GM23338 (cell line): Measurements from ENCODE around the gene ATN1. TPM values are rescaled to one million over a fixed set of nuclear protein-coding genes. Genes with fewer than 3 reads are reported as not detected.

Source experiments
- ATAC-seq: fragments of 200-7000 bp; cut with Tn5 transposase; 3 replicates; pipeline ENCODE4 v1.9.1; 2020
- DNase-seq: peaks from one replicate; pipeline ENCODE4 v3.0.0-alpha.2; 2015; ENCODE audit warnings: low spot score
- H2AFZ ChIP-seq: fragments of 200-600 bp; sonication (generic); 2 replicates; pipeline ENCODE4 v1.8.0; 2016; ENCODE audit warnings: antibody characterized with exemption, mild to moderate bottlenecking, moderate library complexity
- H3F3A ChIP-seq: fragments of 200-600 bp; sonication (generic); replicated peaks from 2 replicates; pipeline ENCODE4 v1.8.0; 2017; ENCODE audit warnings: antibody characterized with exemption, mixed run types, low read depth
- H3K27ac ChIP-seq: fragments of 200-600 bp; sonication (generic); 2 replicates; pipeline ENCODE4 v1.6.1; 2016; ENCODE audit warnings: low read depth
- H3K27me3 ChIP-seq: fragments of 200-600 bp; sonication (generic); 2 replicates; pipeline ENCODE4 v1.8.0; 2016; ENCODE audit warnings: mild to moderate bottlenecking, mixed run types, moderate library complexity; ENCODE audit not compliant: insufficient read depth
- H3K36me3 ChIP-seq: fragments of 200-600 bp; sonication (generic); 2 replicates; pipeline ENCODE4 v1.8.0; 2016; ENCODE audit warnings: mild to moderate bottlenecking; ENCODE audit not compliant: insufficient read depth
- H3K4me1 ChIP-seq: fragments of 200-600 bp; sonication (generic); 2 replicates; pipeline ENCODE4 v1.8.0; 2016; ENCODE audit warnings: mild to moderate bottlenecking, moderate library complexity; ENCODE audit not compliant: insufficient read depth
- H3K4me2 ChIP-seq: fragments of 200-600 bp; sonication (generic); 2 replicates; pipeline ENCODE4 v1.7.1; 2017; ENCODE audit warnings: mixed run types
- H3K4me3 ChIP-seq: fragments of 200-600 bp; sonication (generic); 2 replicates; pipeline ENCODE4 v1.6.1; 2016; ENCODE audit warnings: mixed run types
- H3K79me2 ChIP-seq: fragments of 200-600 bp; sonication (generic); replicated peaks from 2 replicates; pipeline ENCODE4 v1.8.0; 2017; ENCODE audit warnings: mild to moderate bottlenecking; ENCODE audit not compliant: insufficient read depth
- H3K9me2 ChIP-seq: fragments of 200-600 bp; sonication (generic); 2 replicates; pipeline ENCODE4 v1.8.0; 2017; ENCODE audit not compliant: insufficient read depth
- H4K20me1 ChIP-seq: fragments of 200-600 bp; sonication (generic); replicated peaks from 2 replicates; pipeline ENCODE4 v1.8.0; 2017; ENCODE audit warnings: mild to moderate bottlenecking; ENCODE audit not compliant: insufficient read depth
- H3K27ac Mint-ChIP-seq: 2 replicates; pipeline ENCODE4 v1.8.0; 2020; ENCODE audit warnings: inconsistent platforms, mild to moderate bottlenecking, moderate library complexity, mixed read lengths
- H3K27me3 Mint-ChIP-seq: 3 replicates; pipeline ENCODE4 v1.8.0; 2022; ENCODE audit warnings: low read depth, mild to moderate bottlenecking, moderate library complexity, mixed read lengths, inconsistent platforms; ENCODE audit not compliant: insufficient read depth, poor library complexity
- H3K36me3 Mint-ChIP-seq: 3 replicates; pipeline ENCODE4 v1.8.0; 2021; ENCODE audit warnings: low read depth, mild to moderate bottlenecking, inconsistent platforms, moderate library complexity, mixed read lengths
- H3K4me1 Mint-ChIP-seq: 3 replicates; pipeline ENCODE4 v1.8.0; 2020; ENCODE audit warnings: mild to moderate bottlenecking, inconsistent platforms, mixed read lengths
- H3K4me3 Mint-ChIP-seq: 3 replicates; pipeline ENCODE4 v1.8.0; 2021; ENCODE audit warnings: moderate library complexity, mild to moderate bottlenecking, inconsistent platforms, mixed read lengths
- H3K9me3 Mint-ChIP-seq: 3 replicates; pipeline ENCODE4 v1.8.0; 2020; ENCODE audit warnings: moderate library complexity, mild to moderate bottlenecking, inconsistent platforms, mixed read lengths
- CREB1 ChIP-seq: fragments of 250-450 bp; sonication (Bioruptor Pico); IDR thresholded peaks from 2 replicates; pipeline ENCODE4 v1.5.0; 2020; ENCODE audit warnings: low read depth, mild to moderate bottlenecking, moderate library complexity
- EZH2 ChIP-seq: fragments of 200-600 bp; sonication (generic); IDR thresholded peaks from one replicate; pipeline ENCODE4 v1.8.0; 2017; ENCODE audit warnings: antibody characterized with exemption, mild to moderate bottlenecking, low read depth; ENCODE audit not compliant: unreplicated experiment
- NANOG ChIP-seq: IDR thresholded peaks from 2 replicates; pipeline ENCODE4 v1.6.1; 2016; ENCODE audit warnings: antibody characterized with exemption, borderline replicate concordance
- POLR2AphosphoS5 ChIP-seq: IDR thresholded peaks from 2 replicates; pipeline ENCODE4 v1.6.1; 2016; ENCODE audit warnings: antibody characterized with exemption, low read depth
- STAT1 ChIP-seq: IDR thresholded peaks from one replicate; pipeline ENCODE4 v1.6.1; 2016; ENCODE audit warnings: antibody characterized with exemption; ENCODE audit not compliant: unreplicated experiment
- ZNF331 ChIP-seq: fragments of 250-450 bp; sonication (Bioruptor Pico); IDR thresholded peaks from 2 replicates; pipeline ENCODE4 v1.5.0; 2020; ENCODE audit warnings: low read depth, mild to moderate bottlenecking, moderate library complexity
- polyA plus RNA-seq: library from polyadenylated mRNA; unstranded; fragments of >200 nt; fragmentation: Nextera tagmentation; extraction: Ambion mirVana; gene quantifications from 2 replicates; pipeline ENCODE4 v1.2.1, GENCODE V29; 2016
- total RNA-seq: library from RNA; depleted of rRNA; stranded (reverse); fragments of >200 nt; shearing (Covaris generic); gene quantifications from 2 replicates; pipeline ENCODE4 v1.2.3, GENCODE V29; 2014
- TF ChIP-seq, protein P1 (sequence below), 2 experiments: fragments of 200-600 bp in 1 of 2; sonication (generic) in 1 of 2; conservative IDR thresholded peaks; 2 replicates each; pipeline versions ENCODE4 v1.5.1 to v1.6.1; 2016 to 2017; ENCODE audit warnings: antibody characterized with exemption in 2 of 2, low read depth in 2 of 2, mild to moderate bottlenecking in 2 of 2, moderate library complexity in 1 of 2
- TF ChIP-seq, protein P2 (sequence below): IDR thresholded peaks from 2 replicates; pipeline ENCODE4 v1.6.1; 2016; ENCODE audit warnings: antibody characterized with exemption
- TF ChIP-seq, protein P3 (sequence below): fragments of 250-450 bp; sonication (Bioruptor Pico); IDR thresholded peaks from 2 replicates; pipeline ENCODE4 v1.5.0; 2020; ENCODE audit warnings: mild to moderate bottlenecking, moderate library complexity

ATN1 gene
- total and polyA plus RNA-seq, 2 experiments from 2014 or later, result 27.2 to 49.6 TPM

DNA sequence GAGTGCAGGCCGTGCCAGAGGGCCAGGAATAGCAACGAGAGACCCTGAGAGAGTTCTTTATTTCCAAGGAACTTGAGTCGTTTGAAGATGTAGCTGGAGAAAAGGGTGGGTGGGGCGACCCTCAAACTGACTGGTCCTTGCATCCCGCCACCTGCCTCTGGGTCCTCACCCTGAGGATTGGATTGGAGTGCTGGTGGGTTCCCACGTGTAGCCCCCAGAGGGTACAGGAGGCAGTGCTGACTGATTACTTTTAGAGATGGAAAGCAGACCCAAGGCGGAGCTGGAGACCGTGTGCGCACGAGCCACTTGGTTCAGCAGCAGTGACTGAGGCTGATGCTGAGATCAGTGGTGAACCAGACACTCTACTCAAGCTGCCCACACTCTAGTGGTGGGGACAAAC is 49.9 kb downstream of the ATN1 start (continued):
- no peak for TF ChIP-seq ZNF331 (CRISPR knock-in tag)
- TF ChIP-seq, protein P1, sequence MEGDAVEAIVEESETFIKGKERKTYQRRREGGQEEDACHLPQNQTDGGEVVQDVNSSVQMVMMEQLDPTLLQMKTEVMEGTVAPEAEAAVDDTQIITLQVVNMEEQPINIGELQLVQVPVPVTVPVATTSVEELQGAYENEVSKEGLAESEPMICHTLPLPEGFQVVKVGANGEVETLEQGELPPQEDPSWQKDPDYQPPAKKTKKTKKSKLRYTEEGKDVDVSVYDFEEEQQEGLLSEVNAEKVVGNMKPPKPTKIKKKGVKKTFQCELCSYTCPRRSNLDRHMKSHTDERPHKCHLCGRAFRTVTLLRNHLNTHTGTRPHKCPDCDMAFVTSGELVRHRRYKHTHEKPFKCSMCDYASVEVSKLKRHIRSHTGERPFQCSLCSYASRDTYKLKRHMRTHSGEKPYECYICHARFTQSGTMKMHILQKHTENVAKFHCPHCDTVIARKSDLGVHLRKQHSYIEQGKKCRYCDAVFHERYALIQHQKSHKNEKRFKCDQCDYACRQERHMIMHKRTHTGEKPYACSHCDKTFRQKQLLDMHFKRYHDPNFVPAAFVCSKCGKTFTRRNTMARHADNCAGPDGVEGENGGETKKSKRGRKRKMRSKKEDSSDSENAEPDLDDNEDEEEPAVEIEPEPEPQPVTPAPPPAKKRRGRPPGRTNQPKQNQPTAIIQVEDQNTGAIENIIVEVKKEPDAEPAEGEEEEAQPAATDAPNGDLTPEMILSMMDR (conservative IDR thresholded peaks at IDR 0.05; ENCODE audit: low read depth in 2 of 2), result no peak
- TF ChIP-seq CREB1 (CRISPR knock-in tag), result no peak
- TF ChIP-seq, protein P2, sequence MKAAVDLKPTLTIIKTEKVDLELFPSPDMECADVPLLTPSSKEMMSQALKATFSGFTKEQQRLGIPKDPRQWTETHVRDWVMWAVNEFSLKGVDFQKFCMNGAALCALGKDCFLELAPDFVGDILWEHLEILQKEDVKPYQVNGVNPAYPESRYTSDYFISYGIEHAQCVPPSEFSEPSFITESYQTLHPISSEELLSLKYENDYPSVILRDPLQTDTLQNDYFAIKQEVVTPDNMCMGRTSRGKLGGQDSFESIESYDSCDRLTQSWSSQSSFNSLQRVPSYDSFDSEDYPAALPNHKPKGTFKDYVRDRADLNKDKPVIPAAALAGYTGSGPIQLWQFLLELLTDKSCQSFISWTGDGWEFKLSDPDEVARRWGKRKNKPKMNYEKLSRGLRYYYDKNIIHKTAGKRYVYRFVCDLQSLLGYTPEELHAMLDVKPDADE, result no peak
- no peak for TF ChIP-seq NANOG
- TF ChIP-seq STAT1, result no peak

DNA sequence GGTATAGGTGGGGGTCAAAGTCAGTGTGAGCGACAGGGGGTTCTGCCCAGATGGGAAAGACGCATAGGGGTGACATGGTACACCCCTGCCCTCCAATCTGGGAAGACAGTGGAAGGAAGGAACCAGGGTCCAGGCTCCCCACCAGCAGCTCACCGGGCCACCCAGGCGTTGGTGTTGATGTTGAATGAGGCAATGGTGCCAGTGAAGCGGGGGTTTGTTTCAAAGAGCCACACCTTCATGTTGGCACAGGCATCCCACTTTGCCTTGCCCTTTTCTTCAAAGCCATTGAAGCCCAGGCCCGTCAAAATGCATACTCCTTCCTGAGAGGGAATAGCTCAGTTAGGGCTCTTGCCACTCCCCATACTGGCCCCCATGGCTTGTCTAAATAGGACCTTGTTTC is 50.4 kb downstream of the ATN1 start:
- Histone ChIP-seq H2AFZ (no peak overlapping the region), H3K36me3 (peaks cover 30% of the 10 kb centered on the region), H3F3A (peaks cover 34% of the 10 kb centered on the region), H3K4me1 (no peaks in the 10 kb centered on the region; the same call in 1 of the 2 replicates), H3K4me3 (no peak overlapping the region), H3K27me3 (no peaks in the 10 kb centered on the region), H3K4me2 (no peak overlapping the region), H3K79me2 (peaks cover 4% of the 10 kb centered on the region; the same call in 1 of the 2 replicates), H4K20me1 (peaks cover 17% of the 10 kb centered on the region), H3K27ac (peak overlapping the region; percentile 80), H3K9me2 (no peaks in the 10 kb centered on the region)
- Mint-ChIP-seq H3K27me3 (peaks cover 11% of the 10 kb centered on the region), H3K4me3 (no peak overlapping the region), H3K36me3 (peaks cover 86% of the 10 kb centered on the region), H3K27ac (peak overlapping the region; percentile 64; the same call in 1 of the 2 replicates), H3K4me1 (peaks cover 22% of the 10 kb centered on the region), H3K9me3 (no peaks in the 10 kb centered on the region)
- no peak for DNase-seq
- TF ChIP-seq POLR2AphosphoS5, result no peak
- TF ChIP-seq CREB1 (CRISPR knock-in tag), result no peak
- no peak for TF ChIP-seq EZH2
- TF ChIP-seq, protein P3, sequence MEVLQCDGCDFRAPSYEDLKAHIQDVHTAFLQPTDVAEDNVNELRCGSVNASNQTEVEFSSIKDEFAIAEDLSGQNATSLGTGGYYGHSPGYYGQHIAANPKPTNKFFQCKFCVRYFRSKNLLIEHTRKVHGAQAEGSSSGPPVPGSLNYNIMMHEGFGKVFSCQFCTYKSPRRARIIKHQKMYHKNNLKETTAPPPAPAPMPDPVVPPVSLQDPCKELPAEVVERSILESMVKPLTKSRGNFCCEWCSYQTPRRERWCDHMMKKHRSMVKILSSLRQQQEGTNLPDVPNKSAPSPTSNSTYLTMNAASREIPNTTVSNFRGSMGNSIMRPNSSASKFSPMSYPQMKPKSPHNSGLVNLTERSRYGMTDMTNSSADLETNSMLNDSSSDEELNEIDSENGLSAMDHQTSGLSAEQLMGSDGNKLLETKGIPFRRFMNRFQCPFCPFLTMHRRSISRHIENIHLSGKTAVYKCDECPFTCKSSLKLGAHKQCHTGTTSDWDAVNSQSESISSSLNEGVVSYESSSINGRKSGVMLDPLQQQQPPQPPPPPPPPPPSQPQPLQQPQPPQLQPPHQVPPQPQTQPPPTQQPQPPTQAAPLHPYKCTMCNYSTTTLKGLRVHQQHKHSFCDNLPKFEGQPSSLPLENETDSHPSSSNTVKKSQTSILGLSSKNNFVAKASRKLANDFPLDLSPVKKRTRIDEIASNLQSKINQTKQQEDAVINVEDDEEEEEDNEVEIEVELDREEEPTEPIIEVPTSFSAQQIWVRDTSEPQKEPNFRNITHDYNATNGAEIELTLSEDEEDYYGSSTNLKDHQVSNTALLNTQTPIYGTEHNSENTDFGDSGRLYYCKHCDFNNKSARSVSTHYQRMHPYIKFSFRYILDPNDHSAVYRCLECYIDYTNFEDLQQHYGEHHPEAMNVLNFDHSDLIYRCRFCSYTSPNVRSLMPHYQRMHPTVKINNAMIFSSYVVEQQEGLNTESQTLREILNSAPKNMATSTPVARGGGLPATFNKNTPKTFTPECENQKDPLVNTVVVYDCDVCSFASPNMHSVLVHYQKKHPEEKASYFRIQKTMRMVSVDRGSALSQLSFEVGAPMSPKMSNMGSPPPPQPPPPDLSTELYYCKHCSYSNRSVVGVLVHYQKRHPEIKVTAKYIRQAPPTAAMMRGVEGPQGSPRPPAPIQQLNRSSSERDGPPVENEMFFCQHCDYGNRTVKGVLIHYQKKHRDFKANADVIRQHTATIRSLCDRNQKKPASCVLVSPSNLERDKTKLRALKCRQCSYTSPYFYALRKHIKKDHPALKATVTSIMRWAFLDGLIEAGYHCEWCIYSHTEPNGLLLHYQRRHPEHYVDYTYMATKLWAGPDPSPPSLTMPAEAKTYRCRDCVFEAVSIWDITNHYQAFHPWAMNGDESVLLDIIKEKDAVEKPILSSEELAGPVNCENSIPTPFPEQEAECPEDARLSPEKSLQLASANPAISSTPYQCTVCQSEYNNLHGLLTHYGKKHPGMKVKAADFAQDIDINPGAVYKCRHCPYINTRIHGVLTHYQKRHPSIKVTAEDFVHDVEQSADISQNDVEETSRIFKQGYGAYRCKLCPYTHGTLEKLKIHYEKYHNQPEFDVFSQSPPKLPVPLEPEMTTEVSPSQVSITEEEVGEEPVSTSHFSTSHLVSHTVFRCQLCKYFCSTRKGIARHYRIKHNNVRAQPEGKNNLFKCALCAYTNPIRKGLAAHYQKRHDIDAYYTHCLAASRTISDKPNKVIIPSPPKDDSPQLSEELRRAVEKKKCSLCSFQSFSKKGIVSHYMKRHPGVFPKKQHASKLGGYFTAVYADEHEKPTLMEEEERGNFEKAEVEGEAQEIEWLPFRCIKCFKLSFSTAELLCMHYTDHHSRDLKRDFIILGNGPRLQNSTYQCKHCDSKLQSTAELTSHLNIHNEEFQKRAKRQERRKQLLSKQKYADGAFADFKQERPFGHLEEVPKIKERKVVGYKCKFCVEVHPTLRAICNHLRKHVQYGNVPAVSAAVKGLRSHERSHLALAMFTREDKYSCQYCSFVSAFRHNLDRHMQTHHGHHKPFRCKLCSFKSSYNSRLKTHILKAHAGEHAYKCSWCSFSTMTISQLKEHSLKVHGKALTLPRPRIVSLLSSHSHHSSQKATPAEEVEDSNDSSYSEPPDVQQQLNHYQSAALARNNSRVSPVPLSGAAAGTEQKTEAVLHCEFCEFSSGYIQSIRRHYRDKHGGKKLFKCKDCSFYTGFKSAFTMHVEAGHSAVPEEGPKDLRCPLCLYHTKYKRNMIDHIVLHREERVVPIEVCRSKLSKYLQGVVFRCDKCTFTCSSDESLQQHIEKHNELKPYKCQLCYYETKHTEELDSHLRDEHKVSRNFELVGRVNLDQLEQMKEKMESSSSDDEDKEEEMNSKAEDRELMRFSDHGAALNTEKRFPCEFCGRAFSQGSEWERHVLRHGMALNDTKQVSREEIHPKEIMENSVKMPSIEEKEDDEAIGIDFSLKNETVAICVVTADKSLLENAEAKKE, result no peak
- TF ChIP-seq STAT1, result no peak
- TF ChIP-seq, protein P1 (conservative IDR thresholded peaks at IDR 0.05; ENCODE audit: low read depth in 2 of 2), result no peak
- TF ChIP-seq, protein P2, result no peak
- ATAC-seq, result no peak
